ENCODE results near the gene NAA20.
A peak's percentile ranks its signal among the peaks of the same experiment; 100 is the strongest.

Gene NAA20

GRCh38 chr20:19976595-19977372, 40.4 kb upstream of the NAA20 start:
- no peak for TF ChIP-seq CTCF (IDR thresholded peaks at IDR 0.05; ENCODE audit: low read depth, low read length, missing control alignments)
- peak overlapping the region; percentile 67 for H3K4me3 ChIP-seq (replicated peaks; ENCODE audit: low read depth, low read length)
- no peak for DNase-seq (ENCODE audit: extremely low read depth, low read depth)

GRCh38 chr20:19977373-19977770, 39.8 kb upstream of the NAA20 start:
- peak overlapping the region; percentile 67 for H3K4me3 ChIP-seq (replicated peaks; ENCODE audit: low read depth, low read length)
- no peak for DNase-seq (ENCODE audit: extremely low read depth, low read depth)
- no peak for TF ChIP-seq CTCF (IDR thresholded peaks at IDR 0.05; ENCODE audit: low read depth, low read length, missing control alignments)

- no peak for TF ChIP-seq CTCF (IDR thresholded peaks at IDR 0.05; ENCODE audit: low read depth, low read length, missing control alignments)
- no peak for DNase-seq (ENCODE audit: extremely low read depth, low read depth)
Observed at GRCh38 chr20:19978511-19979210, 38.5 kb upstream of the NAA20 start.

GRCh38 chr20:19981031-19981451, 36.1 kb upstream of the NAA20 start:
- no peak for DNase-seq (ENCODE audit: extremely low read depth, low read depth)
- no peak for TF ChIP-seq CTCF (IDR thresholded peaks at IDR 0.05; ENCODE audit: low read depth, low read length, missing control alignments)
- H3K4me3 ChIP-seq (replicated peaks; ENCODE audit: low read depth, low read length), result no peak overlapping the region

More at GRCh38 chr20:19978511-19979210, 38.5 kb upstream of the NAA20 start:
- no peak overlapping the region for H3K4me3 ChIP-seq (replicated peaks; ENCODE audit: low read depth, low read length)

- DNase-seq (ENCODE audit: extremely low read depth, low read depth), result no peak
- TF ChIP-seq CTCF (IDR thresholded peaks at IDR 0.05; ENCODE audit: low read depth, low read length, missing control alignments), result no peak
- no peak overlapping the region for H3K4me3 ChIP-seq (replicated peaks; ENCODE audit: low read depth, low read length)
Observed at GRCh38 chr20:19986419-19986818, 30.7 kb upstream of the NAA20 start.

- no peak overlapping the region for H3K4me3 ChIP-seq (replicated peaks; ENCODE audit: low read depth, low read length)
- no peak for TF ChIP-seq CTCF (IDR thresholded peaks at IDR 0.05; ENCODE audit: low read depth, low read length, missing control alignments)
- no peak for DNase-seq (ENCODE audit: extremely low read depth, low read depth)
Observed at GRCh38 chr20:19987046-19987445, 30.1 kb upstream of the NAA20 start.
